Activated naive CD4-positive, alpha-beta T cell treated with anti-CD3 and anti-CD28 coated beads, Interleukin-2, amount 50 U/mL, for 72 hours (primary cell): ENCODE results near the gene ARHGAP6. TPM values are rescaled to one million over a fixed set of nuclear protein-coding genes. Genes with fewer than 3 reads are reported as not detected.
"Not testable (repeated sequence)": the region's sequence is repeated elsewhere in the genome, so short reads cannot be mapped to it uniquely, and the experiment has no call there.

Experiments used
- ATAC-seq, 2 donors: fragments of 150-1000 bp; cut with Tn5 transposase; 2 replicates each; pipeline ENCODE4 v1.10.0; 2021; ENCODE audit warnings: mild to moderate bottlenecking in 2 of 2, moderate library complexity in 2 of 2
- DNase-seq, 2 donors: peaks; one replicate each; pipeline ENCODE4 v3.0.0; 2021 to 2022; ENCODE audit warnings: low spot score in 2 of 2
- H3K27ac Mint-ChIP-seq, 2 donors: one replicate each; pipeline ENCODE4 v1.8.0; 2022; ENCODE audit warnings: mild to moderate bottlenecking in 2 of 2, mixed read lengths in 2 of 2
- H3K36me3 Mint-ChIP-seq, 2 donors: one replicate each; pipeline ENCODE4 v1.8.0; 2022; ENCODE audit warnings: mixed read lengths in 2 of 2
- H3K9me3 Mint-ChIP-seq, 2 donors: one replicate each; pipeline ENCODE4 v1.8.0; 2022; ENCODE audit warnings: mixed read lengths in 2 of 2
- total RNA-seq, 2 donors: library from RNA; stranded (reverse); gene quantifications; one replicate each; pipeline ENCODE4 v1.2.3, GENCODE V29; 2022

The ARHGAP6 gene
- total RNA-seq, 2 donors from 2014 or later = not detected

GRCh38 chrX:11148401-11148800 is 517.3 kb downstream of the ARHGAP6 start:
- Mint-ChIP-seq H3K9me3 (no peaks in the 10 kb centered on the region), H3K36me3 (no peaks in the 10 kb centered on the region), H3K27ac (no peak overlapping the region)
- DNase-seq = no peak
- no peak for ATAC-seq

GRCh38 chrX:11146411-11146810 is 519.3 kb downstream of the ARHGAP6 start:
- no peak for ATAC-seq

GRCh38 chrX:11143931-11144678 is 521.6 kb downstream of the ARHGAP6 start:
- peak in 1 of 2 donors; percentile 53 for DNase-seq
- ATAC-seq = peak; percentile 74 to 82
- Mint-ChIP-seq H3K27ac (peak overlapping the region in 1 of 2 donors; percentile 3), H3K36me3 (no peaks in the 10 kb centered on the region), H3K9me3 (no peaks in the 10 kb centered on the region)

More at GRCh38 chrX:11146411-11146810, 519.3 kb downstream of the ARHGAP6 start:
- Mint-ChIP-seq H3K27ac (no peak overlapping the region), H3K36me3 (no peaks in the 10 kb centered on the region), H3K9me3 (no peaks in the 10 kb centered on the region)
- no peak for DNase-seq

- no peak overlapping the region for H3K27ac Mint-ChIP-seq
- DNase-seq (no peak), ATAC-seq (no peak)
- H3K36me3 Mint-ChIP-seq = no peaks in the 10 kb centered on the region
- H3K9me3 Mint-ChIP-seq = no peaks in the 10 kb centered on the region
Observed at GRCh38 chrX:11138498-11139390, 527.0 kb downstream of the ARHGAP6 start.

- Mint-ChIP-seq H3K27ac (no peak overlapping the region), H3K36me3 (no peaks in the 10 kb centered on the region), H3K9me3 (no peaks in the 10 kb centered on the region)
- ATAC-seq = no peak
- peak in 1 of 2 donors; percentile 4 for DNase-seq
Observed at GRCh38 chrX:11137543-11138139, 528.1 kb downstream of the ARHGAP6 start.

GRCh38 chrX:11135564-11136185 is 530.0 kb downstream of the ARHGAP6 start:
- ATAC-seq (no peak), DNase-seq (no peak)
- no peaks in the 10 kb centered on the region for H3K36me3 Mint-ChIP-seq
- H3K9me3 Mint-ChIP-seq = no peaks in the 10 kb centered on the region
- H3K27ac Mint-ChIP-seq = no peak overlapping the region

- H3K36me3 Mint-ChIP-seq = no peaks in the 10 kb centered on the region
- no peaks in the 10 kb centered on the region for H3K9me3 Mint-ChIP-seq
- no peak for ATAC-seq
- H3K27ac Mint-ChIP-seq = no peak overlapping the region
- no peak for DNase-seq
Observed at GRCh38 chrX:11131146-11131545, 534.6 kb downstream of the ARHGAP6 start.

- no peak for ATAC-seq
- H3K36me3 Mint-ChIP-seq = no peaks in the 10 kb centered on the region
- H3K9me3 Mint-ChIP-seq = no peaks in the 10 kb centered on the region
- no peak overlapping the region for H3K27ac Mint-ChIP-seq
- no peak for DNase-seq
Observed at GRCh38 chrX:11130136-11130535, 535.6 kb downstream of the ARHGAP6 start.

GRCh38 chrX:11129534-11130105 is 536.1 kb downstream of the ARHGAP6 start:
- H3K36me3 Mint-ChIP-seq = no peaks in the 10 kb centered on the region
- H3K9me3 Mint-ChIP-seq = no peaks in the 10 kb centered on the region

GRCh38 chrX:11125060-11125459 is 540.7 kb downstream of the ARHGAP6 start:
- DNase-seq = no peak
- no peak for ATAC-seq
- H3K9me3 Mint-ChIP-seq = no peaks in the 10 kb centered on the region
- no peak overlapping the region for H3K27ac Mint-ChIP-seq
- H3K36me3 Mint-ChIP-seq = peaks cover 6 to 7% of the 10 kb centered on the region in 2 donors

More at GRCh38 chrX:11129534-11130105, 536.1 kb downstream of the ARHGAP6 start:
- no peak overlapping the region for H3K27ac Mint-ChIP-seq
- ATAC-seq = no peak
- DNase-seq = no peak

- no peaks in the 10 kb centered on the region for H3K9me3 Mint-ChIP-seq
- H3K27ac Mint-ChIP-seq = no peak overlapping the region
- H3K36me3 Mint-ChIP-seq = peaks cover 6 to 7% of the 10 kb centered on the region in 2 donors
- DNase-seq = no peak
- no peak for ATAC-seq
Observed at GRCh38 chrX:11124112-11124511, 541.6 kb downstream of the ARHGAP6 start.

GRCh38 chrX:11123087-11123486 is 542.6 kb downstream of the ARHGAP6 start:
- DNase-seq, H3K27ac Mint-ChIP-seq, ATAC-seq, H3K9me3 Mint-ChIP-seq: not testable (repeated sequence)
- H3K36me3 Mint-ChIP-seq = peaks cover 6 to 11% of the 10 kb centered on the region in 2 donors

GRCh38 chrX:11119313-11119943 is 546.3 kb downstream of the ARHGAP6 start:
- no peak for ATAC-seq
- H3K27ac Mint-ChIP-seq = no peak overlapping the region
- DNase-seq = no peak
- no peaks in the 10 kb centered on the region for H3K9me3 Mint-ChIP-seq
- H3K36me3 Mint-ChIP-seq = peaks cover 14 to 20% of the 10 kb centered on the region in 2 donors

- Mint-ChIP-seq H3K9me3 (no peaks in the 10 kb centered on the region), H3K27ac (no peak overlapping the region), H3K36me3 (peaks cover 14 to 20% of the 10 kb centered on the region in 2 donors)
- no peak for ATAC-seq
- no peak for DNase-seq
Observed at GRCh38 chrX:11117745-11118144, 548.0 kb downstream of the ARHGAP6 start.

GRCh38 chrX:11113731-11114130 is 552.0 kb downstream of the ARHGAP6 start:
- peak overlapping the region in 1 of 2 donors; percentile 91 for H3K27ac Mint-ChIP-seq
- H3K9me3 Mint-ChIP-seq = no peaks in the 10 kb centered on the region
- DNase-seq (no peak), ATAC-seq (no peak)
- peaks cover 12 to 15% of the 10 kb centered on the region in 2 donors for H3K36me3 Mint-ChIP-seq

GRCh38 chrX:11111947-11112346 is 553.8 kb downstream of the ARHGAP6 start:
- ATAC-seq (no peak), DNase-seq (no peak)
- Mint-ChIP-seq H3K9me3 (no peaks in the 10 kb centered on the region), H3K27ac (peak overlapping the region in 1 of 2 donors; percentile 97), H3K36me3 (peaks cover 8 to 15% of the 10 kb centered on the region in 2 donors)
